ENCODE measurements around the gene KSR2.

Gene KSR2

GRCh38 chr12:117844114-117844830, 124.5 kb downstream of the KSR2 start:
- Histone ChIP-seq H2BK5ac (ENCODE audit: low read depth, low read length, poor library complexity, severe bottlenecking) (no peak overlapping the region), H3K4me2 (ENCODE audit: low read length, poor library complexity, severe bottlenecking) (no peak overlapping the region), H2BK15ac (ENCODE audit: low read depth, poor library complexity, severe bottlenecking) (no peak overlapping the region), H3K14ac (ENCODE audit: low read length in 2 of 2) (no peak overlapping the region), H3K18ac (ENCODE audit: low read depth in 1 of 2, low read length in 2 of 2) (no peak overlapping the region), H3K9me3 (ENCODE audit: control insufficient read depth, low read length) (peaks cover 13% of the 10 kb centered on the region), H2BK120ac (ENCODE audit: low read depth, low read length) (no peak overlapping the region), H2BK12ac (ENCODE audit: low read length in 2 of 2) (no peak overlapping the region), H3K4ac (ENCODE audit: low read depth in 1 of 2, low read length in 2 of 2) (no peak overlapping the region), H3K27me3 (ENCODE audit: control insufficient read depth in 1 of 2, insufficient read depth in 1 of 2, low read length in 2 of 2) (peaks cover 21 to 81% of the 10 kb centered on the region in 2 experiments), H3K9ac (ENCODE audit: low read length) (no peak overlapping the region), H3K23ac (ENCODE audit: low read length in 2 of 2) (no peak overlapping the region), H2AFZ (ENCODE audit: low read depth, low read length) (no peak overlapping the region), H3K79me1 (replicated peaks; ENCODE audit: low read length, poor library complexity, severe bottlenecking) (no peaks in the 10 kb centered on the region), H3K4me3 (ENCODE audit: insufficient read depth in 1 of 2, low read depth in 1 of 2, low read length in 2 of 2) (no peak overlapping the region), H3K27ac (ENCODE audit: low read length, poor library complexity, severe bottlenecking) (no peak overlapping the region), H4K8ac (ENCODE audit: low read length) (no peak overlapping the region), H3K36me3 (ENCODE audit: control insufficient read depth in 1 of 2, insufficient read depth in 2 of 2, low read depth in 1 of 2, low read length in 2 of 2) (no peaks in the 10 kb centered on the region), H4K91ac (ENCODE audit: low read length) (no peak overlapping the region), H3K4me1 (ENCODE audit: control insufficient read depth, insufficient read depth, low read depth, low read length) (no peaks in the 10 kb centered on the region), H2AK5ac (ENCODE audit: low read length, severe bottlenecking) (no peak overlapping the region)
- DNase-seq, result no peak
- whole genome bisulfite sequencing, result no CpG with 5 or more reads among the region's 1 CpG

DNA sequence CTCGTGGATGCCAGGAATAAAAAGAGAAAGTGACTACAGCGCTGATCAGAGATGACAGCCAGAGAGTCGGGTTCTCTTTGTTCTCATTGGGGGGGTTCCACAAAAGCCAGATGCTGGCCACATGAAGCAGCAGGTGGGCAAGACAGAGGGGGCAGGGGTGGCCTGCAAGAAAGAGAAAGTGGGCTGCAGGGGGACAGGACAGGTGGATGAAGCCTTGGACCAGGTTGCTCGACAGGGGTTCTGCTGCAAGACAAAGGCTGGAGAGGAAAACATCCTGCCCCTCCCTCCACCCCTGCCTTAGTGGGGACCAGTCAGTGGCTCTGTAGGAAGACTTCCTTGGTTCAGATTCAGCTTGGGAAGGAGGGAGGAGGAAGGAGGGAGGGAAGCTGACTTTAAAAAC, 126.2 kb downstream of the KSR2 start:
- no peak for DNase-seq
- Histone ChIP-seq H3K36me3 (ENCODE audit: control insufficient read depth in 1 of 2, insufficient read depth in 2 of 2, low read depth in 1 of 2, low read length in 2 of 2) (no peaks in the 10 kb centered on the region), H3K4me2 (ENCODE audit: low read length, poor library complexity, severe bottlenecking) (no peak overlapping the region), H3K23ac (ENCODE audit: low read length in 2 of 2) (no peak overlapping the region), H3K27me3 (ENCODE audit: control insufficient read depth in 1 of 2, insufficient read depth in 1 of 2, low read length in 2 of 2) (peaks cover 16 to 82% of the 10 kb centered on the region in 2 experiments), H3K18ac (ENCODE audit: low read depth in 1 of 2, low read length in 2 of 2) (no peak overlapping the region), H2AK5ac (ENCODE audit: low read length, severe bottlenecking) (no peak overlapping the region), H2BK12ac (ENCODE audit: low read length in 2 of 2) (no peak overlapping the region), H2BK5ac (ENCODE audit: low read depth, low read length, poor library complexity, severe bottlenecking) (no peak overlapping the region), H2BK15ac (ENCODE audit: low read depth, poor library complexity, severe bottlenecking) (no peak overlapping the region), H3K9ac (ENCODE audit: low read length) (no peak overlapping the region), H3K4ac (ENCODE audit: low read depth in 1 of 2, low read length in 2 of 2) (no peak overlapping the region), H3K9me3 (ENCODE audit: control insufficient read depth, low read length) (peaks cover 13% of the 10 kb centered on the region), H3K27ac (ENCODE audit: low read length, poor library complexity, severe bottlenecking) (no peak overlapping the region), H3K14ac (ENCODE audit: low read length in 2 of 2) (no peak overlapping the region), H3K79me1 (replicated peaks; ENCODE audit: low read length, poor library complexity, severe bottlenecking) (no peaks in the 10 kb centered on the region), H2AFZ (ENCODE audit: low read depth, low read length) (no peak overlapping the region), H4K8ac (ENCODE audit: low read length) (no peak overlapping the region), H2BK120ac (ENCODE audit: low read depth, low read length) (no peak overlapping the region), H3K4me1 (ENCODE audit: control insufficient read depth, insufficient read depth, low read depth, low read length) (no peaks in the 10 kb centered on the region), H3K4me3 (ENCODE audit: insufficient read depth in 1 of 2, low read depth in 1 of 2, low read length in 2 of 2) (no peak overlapping the region), H4K91ac (ENCODE audit: low read length) (no peak overlapping the region)
- WGBS, result 69% methylated on average over 3 of the region's 4 CpGs

GRCh38 chr12:117842220-117842619, 126.6 kb downstream of the KSR2 start:
- 87% methylated on average over 2 of the region's 2 CpGs for WGBS
- Histone ChIP-seq H3K36me3 (ENCODE audit: control insufficient read depth in 1 of 2, insufficient read depth in 2 of 2, low read depth in 1 of 2, low read length in 2 of 2) (no peaks in the 10 kb centered on the region), H3K4me3 (ENCODE audit: insufficient read depth in 1 of 2, low read depth in 1 of 2, low read length in 2 of 2) (no peak overlapping the region), H3K4ac (ENCODE audit: low read depth in 1 of 2, low read length in 2 of 2) (no peak overlapping the region), H2BK12ac (ENCODE audit: low read length in 2 of 2) (no peak overlapping the region), H3K79me1 (replicated peaks; ENCODE audit: low read length, poor library complexity, severe bottlenecking) (no peaks in the 10 kb centered on the region), H4K91ac (ENCODE audit: low read length) (no peak overlapping the region), H3K4me1 (ENCODE audit: control insufficient read depth, insufficient read depth, low read depth, low read length) (peaks cover 2% of the 10 kb centered on the region), H3K9me3 (ENCODE audit: control insufficient read depth, low read length) (peaks cover 13% of the 10 kb centered on the region), H3K4me2 (ENCODE audit: low read length, poor library complexity, severe bottlenecking) (no peak overlapping the region), H3K27ac (ENCODE audit: low read length, poor library complexity, severe bottlenecking) (no peak overlapping the region), H2BK120ac (ENCODE audit: low read depth, low read length) (no peak overlapping the region), H3K18ac (ENCODE audit: low read depth in 1 of 2, low read length in 2 of 2) (no peak overlapping the region), H2BK15ac (ENCODE audit: low read depth, poor library complexity, severe bottlenecking) (no peak overlapping the region), H3K9ac (ENCODE audit: low read length) (no peak overlapping the region), H2AK5ac (ENCODE audit: low read length, severe bottlenecking) (no peak overlapping the region), H4K8ac (ENCODE audit: low read length) (no peak overlapping the region), H3K14ac (ENCODE audit: low read length in 2 of 2) (no peak overlapping the region), H2BK5ac (ENCODE audit: low read depth, low read length, poor library complexity, severe bottlenecking) (no peak overlapping the region), H3K27me3 (ENCODE audit: control insufficient read depth in 1 of 2, insufficient read depth in 1 of 2, low read length in 2 of 2) (peaks cover 11 to 81% of the 10 kb centered on the region in 2 experiments), H2AFZ (ENCODE audit: low read depth, low read length) (no peak overlapping the region), H3K23ac (ENCODE audit: low read length in 2 of 2) (no peak overlapping the region)
- DNase-seq, result no peak

GRCh38 chr12:117837737-117838050, 131.1 kb downstream of the KSR2 start:
- no peak overlapping the region for H3K9ac ChIP-seq (ENCODE audit: low read length)
- H2AK5ac ChIP-seq (ENCODE audit: low read length, severe bottlenecking), result peak overlapping the region; percentile 92
- H3K4me1 ChIP-seq (ENCODE audit: control insufficient read depth, insufficient read depth, low read depth, low read length), result peaks cover 18% of the 10 kb centered on the region
- no peak for DNase-seq
- no peak overlapping the region for H2BK12ac ChIP-seq (ENCODE audit: low read length in 2 of 2)
- peaks cover 2 to 67% of the 10 kb centered on the region in 2 experiments for H3K27me3 ChIP-seq (ENCODE audit: control insufficient read depth in 1 of 2, insufficient read depth in 1 of 2, low read length in 2 of 2)
- no peak overlapping the region for H3K4me3 ChIP-seq (ENCODE audit: insufficient read depth in 1 of 2, low read depth in 1 of 2, low read length in 2 of 2)
- H3K4ac ChIP-seq (ENCODE audit: low read depth in 1 of 2, low read length in 2 of 2), result no peak overlapping the region
- H2AFZ ChIP-seq (ENCODE audit: low read depth, low read length), result no peak overlapping the region
- peak overlapping the region; percentile 22 for H2BK5ac ChIP-seq (ENCODE audit: low read depth, low read length, poor library complexity, severe bottlenecking)
- no peak overlapping the region for H4K91ac ChIP-seq (ENCODE audit: low read length)
- no peak overlapping the region for H3K4me2 ChIP-seq (ENCODE audit: low read length, poor library complexity, severe bottlenecking)
- H3K14ac ChIP-seq (ENCODE audit: low read length in 2 of 2), result no peak overlapping the region
- no peak overlapping the region for H3K18ac ChIP-seq (ENCODE audit: low read depth in 1 of 2, low read length in 2 of 2)
- 17% methylated on average over 1 of the region's 3 CpGs for WGBS
- no peak overlapping the region for H4K8ac ChIP-seq (ENCODE audit: low read length)
- no peaks in the 10 kb centered on the region for H3K79me1 ChIP-seq (replicated peaks; ENCODE audit: low read length, poor library complexity, severe bottlenecking)
- H2BK120ac ChIP-seq (ENCODE audit: low read depth, low read length), result no peak overlapping the region
- H3K9me3 ChIP-seq (ENCODE audit: control insufficient read depth, low read length), result no peaks in the 10 kb centered on the region
- no peaks in the 10 kb centered on the region for H3K36me3 ChIP-seq (ENCODE audit: control insufficient read depth in 1 of 2, insufficient read depth in 2 of 2, low read depth in 1 of 2, low read length in 2 of 2)
- no peak overlapping the region for H3K23ac ChIP-seq (ENCODE audit: low read length in 2 of 2)
- no peak overlapping the region for H2BK15ac ChIP-seq (ENCODE audit: low read depth, poor library complexity, severe bottlenecking)
- no peak overlapping the region for H3K27ac ChIP-seq (ENCODE audit: low read length, poor library complexity, severe bottlenecking)

Measured in mesenchymal stem cell (in vitro differentiated cells and primary cell).